Fibroblast of lung (primary cell): ENCODE results near the gene IGFN1. TPM values are rescaled to one million over a fixed set of nuclear protein-coding genes. Genes with fewer than 3 reads are reported as not detected.

Experiments used
- DNase-seq, 2 donors: peaks; one replicate each; pipeline versions ENCODE4 v3.0.0 to v3.0.0-alpha.2; 2010; ENCODE audit warnings: low read depth in 2 of 2
- H2AFZ ChIP-seq: 2 replicates; pipeline ENCODE4 v1.5.1; 2012; ENCODE audit warnings: low read length, control low read depth, inconsistent platforms
- H3K27ac ChIP-seq: 2 replicates; pipeline ENCODE4 v1.5.1; 2011; ENCODE audit warnings: low read length, control low read depth; ENCODE audit not compliant: insufficient read depth
- H3K27me3 ChIP-seq: 2 replicates; pipeline ENCODE4 v1.5.1; 2011; ENCODE audit warnings: mild to moderate bottlenecking, low read length; ENCODE audit not compliant: control insufficient read depth, insufficient read depth
- H3K36me3 ChIP-seq: 2 replicates; pipeline ENCODE4 v1.5.1; 2011; ENCODE audit warnings: low read length; ENCODE audit not compliant: control insufficient read depth, insufficient read depth
- H3K4me1 ChIP-seq: 2 replicates; pipeline ENCODE4 v1.5.1; 2011; ENCODE audit warnings: low read length; ENCODE audit not compliant: control insufficient read depth, insufficient read depth; ENCODE audit errors: extremely low read depth
- H3K4me2 ChIP-seq: 2 replicates; pipeline ENCODE4 v1.5.1; 2011; ENCODE audit warnings: low read length, control low read depth; ENCODE audit not compliant: insufficient read depth; ENCODE audit errors: extremely low read depth
- H3K4me3 ChIP-seq, 4 experiments: fragments of 200-600 bp in 1 of 4; sonication (generic) in 1 of 4; replicated peaks in 1 of 4; 2 replicates each; pipeline ENCODE4 v1.5.1; 2011 to 2016; ENCODE audit warnings: low read length in 4 of 4, low read depth in 3 of 4, mild to moderate bottlenecking in 3 of 4, control low read depth in 2 of 4, inconsistent platforms in 1 of 4, mixed read lengths in 1 of 4; ENCODE audit not compliant: insufficient read depth in 1 of 4; ENCODE audit errors: control extremely low read depth in 1 of 4
- H3K79me2 ChIP-seq: 2 replicates; pipeline ENCODE4 v1.5.1; 2012; ENCODE audit warnings: mild to moderate bottlenecking, low read length, inconsistent platforms; ENCODE audit not compliant: control insufficient read depth, insufficient read depth
- H3K9ac ChIP-seq: 2 replicates; pipeline ENCODE4 v1.5.1; 2011; ENCODE audit warnings: mild to moderate bottlenecking, low read length, control low read depth; ENCODE audit not compliant: insufficient read depth
- H3K9me3 ChIP-seq: 2 replicates; pipeline ENCODE4 v1.5.1; 2012; ENCODE audit warnings: low read depth, low read length; ENCODE audit not compliant: control insufficient read depth, insufficient read depth
- H4K20me1 ChIP-seq: 2 replicates; pipeline ENCODE4 v1.5.1; 2011; ENCODE audit warnings: low read length; ENCODE audit not compliant: control insufficient read depth, insufficient read depth; ENCODE audit errors: extremely low read depth
- CTCF ChIP-seq, 2 donors: IDR thresholded peaks in 1 of 2; conservative IDR thresholded peaks in 1 of 2; 1 replicate in 1 of 2; 2 replicates in 1 of 2; pipeline ENCODE4 v1.5.1; 2011 to 2012; ENCODE audit warnings: low read length in 2 of 2, control low read depth in 1 of 2, inconsistent platforms in 1 of 2, low read depth in 1 of 2, mild to moderate bottlenecking in 1 of 2
- EZH2 ChIP-seq: IDR thresholded peaks from 2 replicates; pipeline ENCODE4 v1.5.1; 2012; ENCODE audit warnings: low read length, control low read depth, mild to moderate bottlenecking; ENCODE audit errors: missing control alignments
- polyA plus RNA-seq, 2 donors: library from polyadenylated mRNA; depleted of rRNA in 1 of 2; stranded (reverse) in 1 of 2; unstranded in 1 of 2; fragments of >200 nt; gene quantifications; 2 replicates each; pipeline ENCODE4 v1.2.1, GENCODE V29; 2011 to 2012; ENCODE audit warnings: missing spikeins in 1 of 2
- total RNA-seq: library from RNA; depleted of rRNA; stranded (reverse); fragments of >200 nt; gene quantifications from 2 replicates; pipeline ENCODE4 v1.2.1, GENCODE V29; 2014

IGFN1 gene
- total and polyA plus RNA-seq, 2 donors (not counting 1 experiment from before 2014, with no cell fraction given), result 0.17 TPM; not detected in 1

GRCh38 chr1:201143726-201144635 is 46.6 kb upstream of the IGFN1 start:
- Histone ChIP-seq H3K27ac (no peak overlapping the region), H3K79me2 (no peaks in the 10 kb centered on the region), H3K9ac (no peak overlapping the region), H2AFZ (no peak overlapping the region), H4K20me1 (no peaks in the 10 kb centered on the region), H3K36me3 (peaks cover 19% of the 10 kb centered on the region), H3K4me2 (no peak overlapping the region), H3K4me3 (no peak overlapping the region), H3K27me3 (no peaks in the 10 kb centered on the region), H3K4me1 (no peaks in the 10 kb centered on the region), H3K9me3 (no peaks in the 10 kb centered on the region)
- TF ChIP-seq CTCF (conservative IDR thresholded peaks at IDR 0.05 in 1 of 2, IDR thresholded peaks at IDR 0.05 in 1 of 2; ENCODE audit: low read depth in 1 of 2, low read length in 2 of 2), result no peak
- TF ChIP-seq EZH2, result no peak
- no peak for DNase-seq

GRCh38 chr1:201144701-201145100 is 45.9 kb upstream of the IGFN1 start:
- H3K36me3 ChIP-seq, result peaks cover 19% of the 10 kb centered on the region
- DNase-seq, result no peak
- no peak overlapping the region for H2AFZ ChIP-seq
- no peak overlapping the region for H3K4me2 ChIP-seq
- no peak overlapping the region for H3K4me3 ChIP-seq
- no peaks in the 10 kb centered on the region for H4K20me1 ChIP-seq
- H3K4me1 ChIP-seq, result no peaks in the 10 kb centered on the region
- H3K9ac ChIP-seq, result no peak overlapping the region
- H3K27ac ChIP-seq, result no peak overlapping the region
- no peaks in the 10 kb centered on the region for H3K27me3 ChIP-seq
- H3K79me2 ChIP-seq, result no peaks in the 10 kb centered on the region
- H3K9me3 ChIP-seq, result no peaks in the 10 kb centered on the region
- no peak for TF ChIP-seq CTCF (conservative IDR thresholded peaks at IDR 0.05 in 1 of 2, IDR thresholded peaks at IDR 0.05 in 1 of 2; ENCODE audit: low read depth in 1 of 2, low read length in 2 of 2)
- no peak for TF ChIP-seq EZH2

GRCh38 chr1:201145132-201145531 is 45.5 kb upstream of the IGFN1 start:
- no peak overlapping the region for H3K27ac ChIP-seq

More at GRCh38 chr1:201145132-201145531, 45.5 kb upstream of the IGFN1 start:
- no peaks in the 10 kb centered on the region for H3K27me3 ChIP-seq
- no peaks in the 10 kb centered on the region for H3K4me1 ChIP-seq
- no peaks in the 10 kb centered on the region for H4K20me1 ChIP-seq
- H3K4me3 ChIP-seq, result no peak overlapping the region
- TF ChIP-seq EZH2, result no peak
- no peak for TF ChIP-seq CTCF (conservative IDR thresholded peaks at IDR 0.05 in 1 of 2, IDR thresholded peaks at IDR 0.05 in 1 of 2; ENCODE audit: low read depth in 1 of 2, low read length in 2 of 2)
- H3K9me3 ChIP-seq, result no peaks in the 10 kb centered on the region
- no peak for DNase-seq
- no peak overlapping the region for H3K4me2 ChIP-seq
- H3K36me3 ChIP-seq, result peaks cover 21% of the 10 kb centered on the region
- no peak overlapping the region for H3K9ac ChIP-seq
- H3K79me2 ChIP-seq, result no peaks in the 10 kb centered on the region
- no peak overlapping the region for H2AFZ ChIP-seq
